Esophagus (tissue), 2 donors: ENCODE measurements around the gene NANS. TPM values are rescaled to one million over a fixed set of nuclear protein-coding genes. Genes with fewer than 3 reads are reported as not detected.
"Not testable (repeated sequence)": the region's sequence is repeated elsewhere in the genome, so short reads cannot be mapped to it uniquely, and the experiment has no call there.

Experiments
- H3K27ac ChIP-seq, 2 donors: one replicate each; pipeline ENCODE4 v1.5.1; 2013; ENCODE audit warnings: low read depth in 2 of 2, mild to moderate bottlenecking in 2 of 2, inconsistent platforms in 1 of 2, low read length in 1 of 2, moderate library complexity in 1 of 2
- H3K27me3 ChIP-seq, 2 donors: one replicate each; pipeline ENCODE4 v1.6.1; 2013; ENCODE audit warnings: low read length in 2 of 2, control low read depth in 1 of 2, mild to moderate bottlenecking in 1 of 2; ENCODE audit not compliant: insufficient read depth in 2 of 2, control insufficient read depth in 1 of 2
- H3K36me3 ChIP-seq, 2 donors: one replicate each; pipeline ENCODE4 v1.6.1; 2013; ENCODE audit warnings: low read length in 1 of 2; ENCODE audit not compliant: control insufficient read depth in 2 of 2, insufficient read depth in 2 of 2
- H3K4me1 ChIP-seq, 2 donors: one replicate each; pipeline ENCODE4 v1.6.1; 2013; ENCODE audit warnings: low read length in 1 of 2; ENCODE audit not compliant: control insufficient read depth in 2 of 2, insufficient read depth in 2 of 2
- H3K4me3 ChIP-seq, 2 donors: one replicate each; pipeline ENCODE4 v1.5.1; 2013; ENCODE audit warnings: low read length in 2 of 2, mild to moderate bottlenecking in 2 of 2, low read depth in 1 of 2, moderate library complexity in 1 of 2
- H3K9me3 ChIP-seq, 2 donors: one replicate each; pipeline ENCODE4 v1.6.1; 2013; ENCODE audit warnings: mild to moderate bottlenecking in 2 of 2, low read depth in 1 of 2, low read length in 1 of 2, moderate library complexity in 1 of 2; ENCODE audit not compliant: control insufficient read depth in 2 of 2, insufficient read depth in 1 of 2
- WGBS, 2 donors: extraction: QIAGEN DNeasy Blood & Tissue Kit; methylation state at CpG; one replicate each; pipeline ENCODE4 v1.1.7; 2013; 5-methylcytosine and 5-hydroxymethylcytosine counted together
- polyA plus RNA-seq, 2 donors: library from polyadenylated mRNA; stranded (reverse); fragments of 200-250 nt; gene quantifications; one replicate each; pipeline ENCODE4 v1.2.3, GENCODE V29; 2013
- donor health status: healthy with polysubstance abuse.
- donor health status: Bipolar disorder and iron deficiency.

NANS gene
- polyA plus RNA-seq, 2 donors = 48.7 to 54.0 TPM

GRCh38 chr9:98101868-98102273 is 45.3 kb downstream of the NANS start:
- H3K4me1 ChIP-seq = peaks cover 0 to 3% of the 10 kb centered on the region in 2 donors
- H3K9me3 ChIP-seq = no peaks in the 10 kb centered on the region
- H3K4me3 ChIP-seq = no peak overlapping the region
- H3K27me3 ChIP-seq = no peaks in the 10 kb centered on the region
- H3K27ac ChIP-seq = peak overlapping the region in 1 of 2 donors; percentile 63
- peaks cover 0 to 6% of the 10 kb centered on the region in 2 donors for H3K36me3 ChIP-seq
- WGBS, 2 donors = 32 to 37% methylated on average over 6 of the region's 6 CpGs

- Histone ChIP-seq H3K27me3 (no peaks in the 10 kb centered on the region), H3K9me3 (no peaks in the 10 kb centered on the region), H3K4me3 (no peak overlapping the region), H3K4me1 (peaks cover 0 to 3% of the 10 kb centered on the region in 2 donors), H3K27ac (no peak overlapping the region), H3K36me3 (peaks cover 0 to 4% of the 10 kb centered on the region in 2 donors)
- WGBS, 2 donors = 79 to 88% methylated on average over 3 of the region's 3 CpGs
Measured at GRCh38 chr9:98104445-98104881, 47.9 kb downstream of the NANS start.

DNA sequence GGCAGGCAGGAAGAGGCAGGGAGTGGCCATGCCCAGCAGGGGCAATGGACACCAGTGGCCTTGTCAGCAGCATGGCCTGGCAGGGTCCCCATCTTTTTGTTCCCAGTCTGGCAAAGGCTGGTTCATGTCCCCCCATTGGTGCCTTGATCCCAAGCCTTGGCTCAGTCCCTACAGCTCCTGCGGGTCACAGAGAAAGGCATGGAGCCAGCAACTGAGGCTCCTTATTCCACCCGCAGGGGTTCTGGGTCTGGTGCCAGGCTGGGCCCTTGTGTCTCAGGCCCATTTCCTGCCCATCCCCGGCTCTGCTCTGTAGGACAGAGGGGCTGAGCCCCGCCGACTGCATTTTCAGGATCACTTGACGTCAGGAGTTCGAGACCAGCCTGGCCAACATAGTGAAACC is 48.5 kb downstream of the NANS start:
- Histone ChIP-seq H3K27me3 (no peaks in the 10 kb centered on the region), H3K4me1 (no peaks in the 10 kb centered on the region), H3K36me3 (peaks cover 0 to 4% of the 10 kb centered on the region in 2 donors), H3K9me3 (no peaks in the 10 kb centered on the region), H3K27ac (no peak overlapping the region), H3K4me3 (no peak overlapping the region)
- WGBS, 2 donors = 95 to 97% methylated on average over 7 of the region's 7 CpGs

GRCh38 chr9:98107926-98108325 is 51.4 kb downstream of the NANS start:
- H3K27ac ChIP-seq = peak overlapping the region; percentile 15 to 61
- H3K9me3 ChIP-seq = no peaks in the 10 kb centered on the region
- H3K36me3 ChIP-seq = peaks cover 0 to 5% of the 10 kb centered on the region in 2 donors
- H3K27me3 ChIP-seq = no peaks in the 10 kb centered on the region
- 49 to 72% methylated on average over 2 of the region's 2 CpGs for WGBS, 2 donors
- H3K4me1 ChIP-seq = no peaks in the 10 kb centered on the region
- no peak overlapping the region for H3K4me3 ChIP-seq

- Histone ChIP-seq H3K4me3 (no peak overlapping the region), H3K27ac (peak overlapping the region; percentile 15 to 36), H3K9me3 (no peaks in the 10 kb centered on the region), H3K27me3 (no peaks in the 10 kb centered on the region), H3K4me1 (no peaks in the 10 kb centered on the region), H3K36me3 (peaks cover 0 to 5% of the 10 kb centered on the region in 2 donors)
- WGBS, 2 donors = 58 to 60% methylated on average over 5 of the region's 5 CpGs
Measured at GRCh38 chr9:98108531-98109031, 52.0 kb downstream of the NANS start.

DNA sequence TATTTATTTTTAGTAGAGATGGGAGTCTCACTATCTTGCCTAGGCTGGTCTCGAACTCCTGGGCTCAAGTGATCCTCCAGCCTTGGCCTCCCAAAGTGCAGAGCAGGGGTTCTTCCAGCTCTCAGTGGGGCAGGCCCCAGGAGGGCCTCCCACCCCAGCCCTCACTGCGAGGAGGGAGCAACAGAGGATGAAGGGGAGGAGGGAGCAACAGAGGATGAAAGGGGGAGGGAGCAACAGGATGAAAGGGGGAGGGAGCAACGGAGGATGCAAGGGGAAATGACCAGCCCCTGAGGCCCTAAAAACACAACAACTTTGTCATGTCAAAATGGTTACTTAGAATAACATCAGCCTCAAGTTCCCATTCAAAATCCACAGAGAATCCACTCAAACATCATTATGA is 52.5 kb downstream of the NANS start:
- Histone ChIP-seq H3K36me3 (peaks cover 0 to 5% of the 10 kb centered on the region in 2 donors), H3K27ac (peak overlapping the region in 1 of 2 donors; percentile 18)

DNA sequence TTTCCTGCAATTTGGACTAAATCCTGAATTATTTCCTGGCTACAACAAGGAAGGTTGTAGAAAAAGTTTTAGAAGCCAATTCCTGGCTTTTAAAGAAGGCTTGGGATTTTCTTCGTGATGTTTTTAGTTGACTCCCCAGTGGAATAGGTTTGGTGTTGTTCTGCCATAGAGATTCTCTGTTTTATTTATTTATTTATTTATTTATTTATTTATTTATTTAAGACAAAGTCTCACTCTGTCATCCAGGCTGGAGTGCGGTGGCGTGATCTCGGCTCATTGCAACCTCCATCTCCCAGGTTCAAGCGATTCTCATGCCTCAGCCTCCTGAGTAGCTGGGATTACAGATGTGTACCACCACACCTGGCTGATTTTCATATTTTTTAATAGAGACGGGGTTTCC is 60.6 kb downstream of the NANS start:
- H3K4me3 ChIP-seq, H3K9me3 ChIP-seq, H3K36me3 ChIP-seq, H3K27me3 ChIP-seq, H3K27ac ChIP-seq: not testable (repeated sequence)
- H3K4me1 ChIP-seq = peaks cover 3 to 11% of the 10 kb centered on the region in 2 donors
- 92 to 96% methylated on average over 6 of the region's 6 CpGs for WGBS, 2 donors

More for the DNA sequence above, 52.5 kb downstream of the NANS start:
- no peak overlapping the region for H3K4me3 ChIP-seq
- H3K4me1 ChIP-seq = no peaks in the 10 kb centered on the region
- WGBS, 2 donors = 62 to 66% methylated on average over 3 of the region's 3 CpGs
- H3K9me3 ChIP-seq = no peaks in the 10 kb centered on the region
- no peaks in the 10 kb centered on the region for H3K27me3 ChIP-seq

DNA sequence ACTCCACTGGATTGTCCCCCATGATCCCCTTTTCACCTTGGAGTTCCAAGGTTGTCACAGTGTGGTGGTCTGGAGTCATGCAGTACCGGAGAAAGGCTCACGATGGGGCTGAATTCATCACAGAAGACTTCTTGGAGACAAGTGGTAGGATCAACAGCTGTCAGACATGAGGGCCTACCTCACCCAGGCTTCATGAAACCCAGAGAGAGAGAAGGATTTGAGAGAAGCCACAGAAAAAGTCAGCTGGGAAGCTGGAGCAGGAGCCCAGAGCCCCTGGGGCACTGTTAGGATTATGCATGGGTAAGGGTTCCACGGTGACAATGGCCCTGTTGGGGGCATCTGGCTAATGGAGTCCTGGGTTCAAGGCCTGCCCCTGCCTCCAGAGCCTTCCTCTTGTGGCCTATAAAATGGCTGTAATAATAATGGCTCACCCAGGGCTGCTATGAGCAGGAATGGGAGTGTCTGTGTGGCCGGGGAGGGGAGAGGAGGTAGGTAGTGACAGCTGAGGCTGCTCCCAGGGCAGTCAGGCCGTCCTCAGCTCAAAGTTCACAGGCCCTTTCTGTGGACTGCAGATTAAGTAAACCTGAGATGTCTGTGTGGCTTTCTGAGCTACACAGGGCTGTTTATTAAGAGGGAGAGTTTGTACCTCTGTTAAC is 61.6 kb downstream of the NANS start:
- Histone ChIP-seq H3K27ac (peak overlapping the region; percentile 71 to 93), H3K36me3 (no peaks in the 10 kb centered on the region), H3K9me3 (no peaks in the 10 kb centered on the region), H3K4me3 (peak overlapping the region; percentile 78 to 86), H3K27me3 (no peaks in the 10 kb centered on the region), H3K4me1 (peaks cover 3 to 11% of the 10 kb centered on the region in 2 donors)
- WGBS, 2 donors = 39 to 41% methylated on average over 5 of the region's 5 CpGs

DNA sequence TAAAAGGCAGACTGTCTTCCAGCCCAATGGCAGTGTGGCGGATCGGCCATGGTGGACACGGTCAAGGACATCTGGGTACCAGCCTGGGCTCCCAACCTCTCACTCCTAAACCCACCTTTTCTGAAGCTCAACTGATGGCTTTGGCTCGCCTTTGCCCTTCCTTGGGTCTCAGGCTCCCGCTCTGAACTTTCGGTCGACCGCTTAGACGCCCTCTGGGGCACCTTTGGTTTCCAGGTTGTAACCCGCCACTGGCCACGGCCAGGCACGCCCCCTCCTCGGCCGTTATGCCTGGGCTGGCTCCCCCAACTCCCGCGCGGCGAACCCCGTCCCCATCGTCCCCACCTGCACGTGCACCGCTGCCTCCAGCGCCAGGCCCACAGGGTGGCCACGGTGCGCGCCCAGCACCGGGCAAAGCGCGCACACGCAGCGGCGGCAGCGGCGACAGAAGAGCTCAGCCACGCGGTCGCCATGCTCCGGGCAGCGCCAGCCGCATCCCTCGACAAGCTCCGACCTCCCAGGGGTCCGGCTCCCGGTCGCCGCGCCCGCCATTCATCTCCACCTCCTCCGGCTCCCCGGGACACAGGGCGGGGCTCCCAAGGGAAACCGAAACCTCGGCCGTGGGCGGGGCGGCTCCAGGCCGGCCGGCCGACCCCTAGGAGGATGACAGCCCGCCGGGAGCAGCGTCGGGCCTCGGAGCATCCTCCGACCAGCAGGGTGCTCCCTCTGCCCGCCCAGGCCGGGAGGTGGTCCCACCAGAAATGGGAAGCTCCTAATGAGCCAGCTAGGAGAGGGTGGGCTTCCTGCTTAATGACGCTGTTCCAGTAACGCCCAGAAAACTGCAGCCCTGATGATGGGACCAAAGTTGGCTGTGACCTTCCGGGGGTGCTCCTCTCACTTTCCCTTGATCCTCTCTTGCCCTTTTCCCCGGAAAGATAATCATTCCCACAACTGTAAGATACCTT is 62.4 kb downstream of the NANS start, which contains the start of gene TRIM14:
Gene TRIM14 (minus strand): TSS at position 583 of the 962 bp plus-strand sequence. CDS start 34 bp downstream, at position 549.
- H3K9me3 ChIP-seq = no peaks in the 10 kb centered on the region
- WGBS, 2 donors = 4 to 5% methylated on average over 70 to 71 of the region's 71 CpGs
- no peaks in the 10 kb centered on the region for H3K36me3 ChIP-seq
- H3K27ac ChIP-seq = peak within 1 kb of the TSS; percentile 87 to 94
- no peaks in the 10 kb centered on the region for H3K27me3 ChIP-seq
- H3K4me3 ChIP-seq = peak within 1 kb of the TSS; percentile 78 to 86
- peaks cover 3 to 11% of the 10 kb centered on the region in 2 donors for H3K4me1 ChIP-seq
